ENCODE data around the gene MAPT.
A peak's percentile ranks its signal among the peaks of the same experiment; 100 is the strongest.
"Not testable (repeated sequence)": the region's sequence is repeated elsewhere in the genome, so short reads cannot be mapped to it uniquely, and the experiment has no call there.

The MAPT gene

GRCh38 chr17:45902892-45903346 lies 8.6 kb downstream of the MAPT start:
- DNase-seq: peak; percentile 38

- no peak for DNase-seq
These were observed 10.5 kb downstream of the MAPT start for GRCh38 chr17:45904866-45905265.

GRCh38 chr17:45905814-45906213 lies 11.5 kb downstream of the MAPT start:
- DNase-seq: no peak

DNA sequence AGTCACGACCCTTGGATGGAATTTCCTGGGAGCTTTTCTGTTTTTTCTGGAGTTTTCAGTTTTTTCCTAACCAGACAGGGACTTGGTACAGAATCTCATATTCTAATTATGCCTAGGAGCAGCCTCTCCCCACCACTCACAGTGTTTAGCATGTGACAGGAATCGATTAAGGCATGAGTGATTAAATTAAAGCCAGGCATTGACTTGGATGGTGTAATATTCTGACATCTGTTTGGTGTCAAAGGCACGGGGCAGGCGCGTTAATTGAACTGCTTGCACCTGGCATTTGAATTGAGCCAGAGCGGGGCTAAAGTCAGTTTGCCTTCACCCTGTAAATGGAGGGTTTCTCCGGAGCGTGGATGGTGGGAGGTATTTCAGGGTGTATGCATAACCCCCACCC lies 11.9 kb downstream of the MAPT start:
- no peak for DNase-seq

- no peak for DNase-seq
These were observed 12.7 kb downstream of the MAPT start for GRCh38 chr17:45906927-45907622.

- peak; percentile 75 for DNase-seq
These were observed 13.5 kb downstream of the MAPT start for GRCh38 chr17:45907750-45908395.

DNA sequence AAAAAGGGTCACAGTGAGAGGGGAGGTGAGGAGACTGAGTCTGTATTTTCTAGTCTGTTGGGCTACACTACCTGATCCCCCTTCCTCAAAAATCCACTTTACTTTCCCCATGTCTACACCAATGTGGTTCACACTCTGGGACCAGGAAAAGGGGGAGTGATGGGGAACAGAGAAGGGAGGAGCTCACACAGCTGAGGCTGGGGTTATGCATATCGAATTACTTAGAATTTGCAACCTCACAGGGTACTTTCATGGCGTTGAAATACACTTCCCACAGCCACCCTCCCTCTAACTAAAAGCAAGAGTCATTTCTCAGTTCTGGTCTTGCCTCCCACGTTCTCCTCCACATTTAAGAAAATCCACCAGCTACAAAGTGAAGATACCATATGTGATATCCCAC lies 14.1 kb downstream of the MAPT start:
- no peak for DNase-seq

DNA sequence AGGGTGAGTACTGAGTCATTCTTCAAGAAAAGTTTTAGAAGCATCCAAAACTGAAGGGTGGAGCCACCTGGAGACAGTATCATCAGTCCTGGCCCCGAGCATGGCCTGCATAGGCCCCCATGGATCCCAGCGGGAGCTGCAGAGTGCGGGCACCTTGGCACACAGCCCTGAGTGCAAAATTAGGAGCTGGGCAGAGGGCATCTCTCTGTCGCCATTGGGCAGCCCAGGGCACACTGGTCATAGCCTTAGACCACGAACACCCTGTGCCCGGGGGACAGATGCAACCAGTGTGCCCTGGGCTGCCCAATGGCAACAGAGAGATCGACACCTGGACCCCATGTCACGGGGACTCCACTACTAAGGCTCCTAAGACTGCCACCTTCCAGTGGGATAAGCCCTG lies 14.6 kb downstream of the MAPT start:
- no peak for DNase-seq

DNA sequence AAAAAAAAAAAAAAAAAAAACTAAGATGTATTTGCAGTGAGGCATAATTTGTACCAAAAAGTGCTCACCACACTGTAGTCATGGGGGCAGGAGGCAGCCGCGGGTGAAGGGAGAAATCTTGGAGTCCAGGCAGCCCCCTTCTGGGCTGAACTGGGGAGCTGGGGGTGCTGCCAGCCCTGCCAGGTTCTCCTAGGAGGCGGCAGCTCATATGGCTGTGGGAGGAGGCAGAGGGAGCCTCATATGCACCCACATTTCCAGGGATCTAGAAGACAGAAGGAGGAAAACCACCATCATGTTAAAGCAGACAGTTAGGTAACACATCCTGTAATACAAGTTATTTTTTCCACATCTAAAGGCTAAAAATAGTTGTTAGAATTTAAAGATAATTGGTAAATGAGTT lies 16.3 kb downstream of the MAPT start:
- no peak for DNase-seq

DNA sequence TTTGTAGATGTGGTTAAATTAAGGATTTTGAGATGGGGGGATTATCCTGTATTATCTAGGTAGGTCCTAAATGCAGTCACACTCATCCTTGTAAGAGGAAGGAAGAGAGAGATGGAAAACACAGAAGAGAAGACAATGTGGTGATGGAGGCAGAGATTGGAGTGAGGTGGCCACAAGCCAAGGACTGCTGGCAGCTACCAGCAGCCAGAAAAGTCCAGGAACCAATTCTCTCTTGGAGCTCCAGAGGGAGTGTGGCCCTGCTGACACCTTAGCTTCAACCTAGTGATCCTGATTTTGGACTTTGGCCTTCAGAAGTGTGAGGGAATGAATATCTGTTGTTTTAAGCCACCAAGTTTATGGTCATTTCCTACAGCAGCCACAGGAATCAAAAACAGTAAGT lies 18.0 kb downstream of the MAPT start:
- DNase-seq: no peak

- not testable (repeated sequence) for DNase-seq
These were observed 18.7 kb downstream of the MAPT start for GRCh38 chr17:45913030-45913429.

GRCh38 chr17:45914047-45914717 lies 19.8 kb downstream of the MAPT start:
- no peak for DNase-seq

DNA sequence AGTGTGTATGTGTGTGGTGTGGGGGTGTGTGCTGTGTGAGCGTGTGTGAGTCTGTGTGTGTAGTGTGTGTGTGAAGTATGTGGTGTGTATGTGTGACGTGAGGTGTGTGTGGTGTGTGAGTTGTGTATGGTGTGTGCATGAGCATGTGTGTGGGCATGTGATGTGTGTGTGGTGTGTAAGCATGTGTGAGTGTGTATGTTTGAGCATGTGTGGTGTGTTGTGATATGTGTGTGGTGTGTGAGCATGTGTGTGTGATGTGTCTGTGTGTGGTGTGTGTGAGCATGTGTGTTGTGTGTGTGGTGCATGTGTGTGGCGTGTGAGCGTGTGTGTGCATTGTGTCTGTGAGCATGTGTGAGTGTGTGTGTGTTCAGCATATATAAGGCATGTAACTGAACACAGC lies 20.9 kb downstream of the MAPT start:
- no peak for DNase-seq

DNA sequence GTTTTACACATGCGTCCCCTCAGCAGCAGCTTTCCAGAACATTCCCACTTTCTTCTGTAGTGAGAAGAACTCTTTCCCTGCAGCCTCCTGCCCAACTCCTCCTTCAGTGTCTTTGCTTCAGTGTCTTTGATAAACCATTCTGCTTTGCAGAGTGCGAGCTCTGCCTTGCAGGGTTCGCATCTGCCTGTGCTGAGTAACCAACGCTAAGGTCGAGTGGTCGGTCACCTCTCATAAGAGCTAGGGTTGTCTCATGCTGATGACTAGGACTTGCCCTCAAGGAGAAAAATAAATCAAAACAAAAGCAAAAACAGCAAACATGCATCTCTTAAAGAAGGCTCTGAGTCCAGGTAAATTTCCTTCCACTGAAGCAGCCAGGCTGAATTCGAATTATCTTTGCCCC lies 22.7 kb downstream of the MAPT start:
- no peak for DNase-seq

- no peak for DNase-seq
These were observed 23.9 kb downstream of the MAPT start for GRCh38 chr17:45918241-45918745.

- DNase-seq: no peak
These were observed 24.8 kb downstream of the MAPT start for GRCh38 chr17:45919136-45919535.

DNA sequence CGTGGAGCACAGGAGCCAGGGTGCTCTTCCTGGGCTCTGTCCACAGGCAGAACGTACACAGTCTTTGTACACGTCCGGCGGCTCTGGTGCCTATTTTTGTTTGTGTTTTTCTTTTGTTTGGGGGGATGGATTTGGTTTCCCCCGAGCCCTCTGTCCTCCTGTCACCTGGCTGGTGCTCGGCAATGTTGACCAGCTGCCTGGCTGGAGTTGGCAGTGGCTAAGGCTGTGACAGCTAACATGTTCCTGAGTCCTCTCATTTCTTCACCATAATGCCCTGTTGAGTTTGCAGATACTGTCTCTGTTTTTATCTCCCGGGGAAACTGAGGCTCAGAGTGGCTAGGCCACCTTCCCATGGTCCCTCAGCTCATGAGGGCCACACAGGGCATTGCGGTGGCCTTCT lies 25.7 kb downstream of the MAPT start:
- DNase-seq: no peak

- peak; percentile 52 for DNase-seq
These were observed 29.3 kb downstream of the MAPT start for GRCh38 chr17:45923511-45924268.

DNA sequence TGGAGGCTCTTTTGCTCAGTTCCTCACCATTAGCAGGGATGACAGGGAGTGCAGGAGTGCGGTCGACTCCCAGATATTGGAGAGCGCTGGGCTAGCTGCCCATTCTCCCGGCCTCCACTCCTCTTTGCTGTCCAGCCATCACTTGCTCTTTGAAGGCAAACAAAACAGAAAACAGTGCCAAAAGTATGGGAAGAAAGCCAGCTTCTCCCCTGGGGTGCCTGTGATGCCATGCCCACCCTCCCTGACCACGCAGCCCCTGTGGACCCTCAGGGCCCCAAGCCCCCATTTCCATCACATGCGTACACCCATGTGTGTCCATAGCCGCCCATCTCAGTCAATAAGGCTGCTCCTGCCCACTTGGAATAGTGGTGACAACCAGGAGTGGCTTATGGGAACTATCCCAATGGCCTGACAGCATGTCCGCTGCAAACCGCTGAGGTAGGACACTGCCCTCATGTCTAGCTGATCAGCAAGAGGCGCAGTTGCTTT lies 30.0 kb downstream of the MAPT start:
- no peak for DNase-seq

DNA sequence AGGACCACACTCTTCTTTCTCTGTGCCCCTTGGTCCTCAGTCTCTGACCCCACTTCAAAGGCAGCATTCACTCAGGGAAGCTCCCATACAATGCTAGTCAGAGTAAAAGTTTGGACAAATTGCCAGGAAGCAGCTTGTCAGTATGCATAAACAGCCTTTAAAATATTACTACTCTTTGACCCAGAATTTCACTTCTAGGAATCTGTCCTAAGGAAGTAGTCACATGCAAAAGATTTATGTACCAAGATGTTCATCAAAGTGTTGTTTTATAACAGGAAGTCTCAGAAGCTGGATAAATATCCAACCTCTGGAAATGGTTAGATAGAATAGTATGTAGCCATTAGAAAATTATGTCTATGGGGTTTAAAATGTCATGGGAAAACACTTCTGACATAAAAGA lies 31.0 kb downstream of the MAPT start:
- no peak for DNase-seq

- DNase-seq: no peak
These were observed 32.9 kb downstream of the MAPT start for GRCh38 chr17:45927247-45927646.

GRCh38 chr17:45929344-45929743 lies 35.0 kb downstream of the MAPT start:
- no peak for DNase-seq

DNA sequence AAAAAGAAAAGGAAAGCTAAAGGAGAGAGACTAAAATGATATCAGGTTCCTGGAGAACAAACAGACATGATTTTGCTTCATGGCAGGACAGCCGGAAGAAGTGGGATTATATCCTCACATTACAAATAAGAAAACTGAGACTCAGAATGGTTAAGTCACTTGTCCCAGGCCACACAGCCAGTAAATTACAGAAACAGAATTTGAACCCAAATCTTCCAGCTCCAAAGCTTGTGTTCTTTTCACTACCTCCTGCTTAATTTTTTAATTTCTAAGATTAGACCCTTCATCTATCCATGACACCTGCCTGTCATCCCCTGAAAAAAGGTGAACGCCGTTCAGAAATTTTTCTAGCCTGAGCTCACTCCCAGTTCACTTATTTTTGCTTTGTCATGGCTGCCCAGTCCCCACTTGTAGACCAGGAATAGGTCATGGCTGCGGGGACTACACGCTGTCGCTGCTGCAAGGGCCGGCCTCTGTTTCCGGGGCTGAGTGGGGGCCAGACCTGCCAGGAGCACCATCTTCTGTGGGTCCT lies 36.1 kb downstream of the MAPT start:
- DNase-seq: no peak
